Measurements from ENCODE around the gene SEC22B. TPM values are rescaled to one million over a fixed set of nuclear protein-coding genes. Genes with fewer than 3 reads are reported as not detected.
"Not testable (repeated sequence)": the region's sequence is repeated elsewhere in the genome, so short reads cannot be mapped to it uniquely, and the experiment has no call there.

SEC22B gene
- 19.1 and 21.8 TPM in 2 replicates for total RNA-seq

- H3K27ac Mint-ChIP-seq: peak within 1 kb of the TSS; percentile 93
- H3K4me1 Mint-ChIP-seq (ENCODE audit: low read depth): no peaks in the 10 kb centered on the region
- intact Hi-C loops (cut with micrococcal nuclease): no loop called here
- DNase-seq (ENCODE audit: low spot score): peak; percentile 87
- H3K9me3 Mint-ChIP-seq: no peaks in the 10 kb centered on the region
- H3K27me3 Mint-ChIP-seq (ENCODE audit: low read depth): no peaks in the 10 kb centered on the region
- peak within 1 kb of the TSS; percentile 95 for H3K4me3 Mint-ChIP-seq (ENCODE audit: low read depth)
- H3K36me3 Mint-ChIP-seq (ENCODE audit: low read depth): peaks cover 8% of the 10 kb centered on the region
Measured at GRCh38 chr1:120176092-120176855, at the start of gene SEC22B. TSS of gene SEC22B (minus strand) at chr1:120176520. CDS start at chr1:120176381, 139 bp downstream.

- DNase-seq (ENCODE audit: low spot score); H3K4me3 Mint-ChIP-seq (ENCODE audit: low read depth); intact Hi-C loops (cut with micrococcal nuclease); H3K9me3 Mint-ChIP-seq; H3K27me3 Mint-ChIP-seq (ENCODE audit: low read depth); H3K36me3 Mint-ChIP-seq (ENCODE audit: low read depth); H3K4me1 Mint-ChIP-seq (ENCODE audit: low read depth); H3K27ac Mint-ChIP-seq: not testable (repeated sequence)
Measured at GRCh38 chr1:120217933-120218332, 41.6 kb upstream of the SEC22B start.

- H3K9me3 Mint-ChIP-seq; H3K4me1 Mint-ChIP-seq (ENCODE audit: low read depth); H3K36me3 Mint-ChIP-seq (ENCODE audit: low read depth); intact Hi-C loops (cut with micrococcal nuclease); H3K4me3 Mint-ChIP-seq (ENCODE audit: low read depth); H3K27me3 Mint-ChIP-seq (ENCODE audit: low read depth); DNase-seq (ENCODE audit: low spot score); H3K27ac Mint-ChIP-seq: not testable (repeated sequence)
Measured at GRCh38 chr1:120217175-120217929, 41.0 kb upstream of the SEC22B start.

- H3K9me3 Mint-ChIP-seq; intact Hi-C loops (cut with micrococcal nuclease); H3K27ac Mint-ChIP-seq; H3K4me3 Mint-ChIP-seq (ENCODE audit: low read depth); H3K27me3 Mint-ChIP-seq (ENCODE audit: low read depth); DNase-seq (ENCODE audit: low spot score); H3K36me3 Mint-ChIP-seq (ENCODE audit: low read depth); H3K4me1 Mint-ChIP-seq (ENCODE audit: low read depth): not testable (repeated sequence)
Measured at GRCh38 chr1:120213606-120214005, 37.3 kb upstream of the SEC22B start.

- H3K27ac Mint-ChIP-seq; intact Hi-C loops (cut with micrococcal nuclease); H3K27me3 Mint-ChIP-seq (ENCODE audit: low read depth); H3K4me3 Mint-ChIP-seq (ENCODE audit: low read depth); H3K9me3 Mint-ChIP-seq; DNase-seq (ENCODE audit: low spot score); H3K36me3 Mint-ChIP-seq (ENCODE audit: low read depth); H3K4me1 Mint-ChIP-seq (ENCODE audit: low read depth): not testable (repeated sequence)
Measured at GRCh38 chr1:120210754-120211153, 34.4 kb upstream of the SEC22B start.

- DNase-seq (ENCODE audit: low spot score); H3K4me1 Mint-ChIP-seq (ENCODE audit: low read depth); H3K27me3 Mint-ChIP-seq (ENCODE audit: low read depth); H3K27ac Mint-ChIP-seq; H3K9me3 Mint-ChIP-seq; H3K36me3 Mint-ChIP-seq (ENCODE audit: low read depth); intact Hi-C loops (cut with micrococcal nuclease): not testable (repeated sequence)
- peak overlapping the region; percentile 56 for H3K4me3 Mint-ChIP-seq (ENCODE audit: low read depth)
Measured at GRCh38 chr1:120196863-120197775, 20.8 kb upstream of the SEC22B start.

GRCh38 chr1:120188626-120189025 is 12.3 kb upstream of the SEC22B start:
- intact Hi-C loops (cut with micrococcal nuclease); H3K4me1 Mint-ChIP-seq (ENCODE audit: low read depth); H3K27ac Mint-ChIP-seq; DNase-seq (ENCODE audit: low spot score); H3K4me3 Mint-ChIP-seq (ENCODE audit: low read depth); H3K27me3 Mint-ChIP-seq (ENCODE audit: low read depth); H3K9me3 Mint-ChIP-seq; H3K36me3 Mint-ChIP-seq (ENCODE audit: low read depth): not testable (repeated sequence)

- H3K27ac Mint-ChIP-seq; DNase-seq (ENCODE audit: low spot score); H3K9me3 Mint-ChIP-seq; H3K4me3 Mint-ChIP-seq (ENCODE audit: low read depth); intact Hi-C loops (cut with micrococcal nuclease); H3K36me3 Mint-ChIP-seq (ENCODE audit: low read depth); H3K27me3 Mint-ChIP-seq (ENCODE audit: low read depth); H3K4me1 Mint-ChIP-seq (ENCODE audit: low read depth): not testable (repeated sequence)
Measured at GRCh38 chr1:120182176-120182707, 5.9 kb upstream of the SEC22B start.

- H3K36me3 Mint-ChIP-seq (ENCODE audit: low read depth); H3K27ac Mint-ChIP-seq; intact Hi-C loops (cut with micrococcal nuclease); H3K4me3 Mint-ChIP-seq (ENCODE audit: low read depth); H3K9me3 Mint-ChIP-seq; H3K27me3 Mint-ChIP-seq (ENCODE audit: low read depth); H3K4me1 Mint-ChIP-seq (ENCODE audit: low read depth); DNase-seq (ENCODE audit: low spot score): not testable (repeated sequence)
Measured at GRCh38 chr1:120179811-120180690, 3.7 kb upstream of the SEC22B start.

- Mint-ChIP-seq H3K4me3 (ENCODE audit: low read depth) (no peak overlapping the region), H3K27ac (no peak overlapping the region), H3K4me1 (ENCODE audit: low read depth) (no peaks in the 10 kb centered on the region), H3K9me3 (no peaks in the 10 kb centered on the region), H3K36me3 (ENCODE audit: low read depth) (peaks cover 8% of the 10 kb centered on the region), H3K27me3 (ENCODE audit: low read depth) (no peaks in the 10 kb centered on the region)
- no peak for DNase-seq (ENCODE audit: low spot score)
- intact Hi-C loops (cut with micrococcal nuclease): no loop called here
Measured at GRCh38 chr1:120178799-120179756, 2.8 kb upstream of the SEC22B start.

- DNase-seq (ENCODE audit: low spot score); H3K4me1 Mint-ChIP-seq (ENCODE audit: low read depth); H3K9me3 Mint-ChIP-seq; H3K27me3 Mint-ChIP-seq (ENCODE audit: low read depth); H3K27ac Mint-ChIP-seq; intact Hi-C loops (cut with micrococcal nuclease); H3K36me3 Mint-ChIP-seq (ENCODE audit: low read depth); H3K4me3 Mint-ChIP-seq (ENCODE audit: low read depth): not testable (repeated sequence)
Measured at GRCh38 chr1:120178058-120178457, 1.7 kb upstream of the SEC22B start.
